SW 1271 (cell line): ENCODE data around the gene MYG1.
A peak's percentile ranks its signal among the peaks of the same experiment; 100 is the strongest.
"Not testable (repeated sequence)": the region's sequence is repeated elsewhere in the genome, so short reads cannot be mapped to it uniquely, and the experiment has no call there.

Experiments
- DNase-seq, 2 experiments: peaks; one replicate each; lab custom pipeline; 2025; lab: John Stamatoyannopoulos, UW

The MYG1 gene

DNA sequence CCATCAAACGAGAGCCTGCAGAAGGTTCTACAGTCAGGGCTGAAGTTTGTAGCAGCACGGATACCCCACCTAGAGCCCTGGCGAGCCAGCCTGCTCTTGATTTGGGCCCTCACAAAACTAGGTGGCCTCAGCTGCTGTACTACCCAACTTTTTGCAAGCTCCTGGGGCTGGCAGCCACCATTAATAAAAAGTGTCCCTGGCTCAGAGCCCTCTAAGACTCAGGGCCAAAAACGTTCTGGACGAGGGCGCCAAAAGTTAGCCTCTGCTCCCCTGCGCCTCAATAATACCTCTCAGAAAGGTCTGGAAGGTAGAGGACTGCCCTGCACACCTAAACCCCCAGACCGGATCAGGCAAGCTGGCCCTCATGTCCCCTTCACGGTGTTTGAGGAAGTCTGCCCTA, 13.0 kb upstream of the MYG1 start:
- DNase-seq = no peak

GRCh38 chr12:53287741-53288216, 11.7 kb upstream of the MYG1 start:
- DNase-seq = peak in 1 of 2 experiments; percentile 53

GRCh38 chr12:53288322-53288721, 11.2 kb upstream of the MYG1 start:
- DNase-seq = no peak

- DNase-seq = no peak
Measured at GRCh38 chr12:53289891-53290290, 9.6 kb upstream of the MYG1 start.

DNA sequence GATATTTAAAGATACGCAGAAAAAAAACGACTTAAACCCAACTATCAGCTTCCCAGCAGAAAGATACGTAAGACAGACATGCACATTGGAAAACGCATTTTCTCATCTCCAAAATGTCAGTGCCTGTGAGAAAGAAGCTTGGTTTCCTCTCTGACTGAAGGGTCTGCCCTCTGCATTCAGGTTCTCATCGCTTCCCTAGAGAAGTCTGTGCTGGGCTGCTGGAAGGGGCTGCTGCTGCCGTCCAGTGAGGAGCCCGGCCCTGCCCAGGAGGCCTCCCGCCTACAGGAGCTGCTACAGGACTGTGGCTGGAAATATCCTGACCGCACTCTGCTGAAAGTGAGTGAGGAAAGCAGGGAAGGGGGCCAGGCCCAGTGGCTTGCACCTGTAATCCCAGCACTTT, 8.8 kb upstream of the MYG1 start:
- DNase-seq = no peak

DNA sequence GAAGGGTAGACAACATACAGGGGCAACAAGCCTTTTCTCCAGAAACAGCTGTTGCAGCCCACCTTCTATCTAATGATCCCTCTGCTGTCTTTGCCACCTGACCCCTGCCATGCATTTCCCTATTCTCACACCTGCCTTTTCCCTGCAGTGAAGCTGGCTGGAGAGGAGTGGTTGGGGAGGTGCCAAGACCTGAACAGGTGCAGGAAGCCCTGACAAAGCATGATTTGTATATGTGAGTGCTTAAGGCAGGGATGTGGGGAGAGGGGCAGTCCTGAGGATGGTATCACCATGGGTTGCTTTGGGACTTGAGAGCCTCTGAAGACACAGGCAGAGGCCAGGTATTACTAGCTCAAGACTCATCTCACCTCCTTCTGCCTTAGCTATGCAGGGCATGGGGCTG, 7.1 kb upstream of the MYG1 start:
- no peak for DNase-seq

DNA sequence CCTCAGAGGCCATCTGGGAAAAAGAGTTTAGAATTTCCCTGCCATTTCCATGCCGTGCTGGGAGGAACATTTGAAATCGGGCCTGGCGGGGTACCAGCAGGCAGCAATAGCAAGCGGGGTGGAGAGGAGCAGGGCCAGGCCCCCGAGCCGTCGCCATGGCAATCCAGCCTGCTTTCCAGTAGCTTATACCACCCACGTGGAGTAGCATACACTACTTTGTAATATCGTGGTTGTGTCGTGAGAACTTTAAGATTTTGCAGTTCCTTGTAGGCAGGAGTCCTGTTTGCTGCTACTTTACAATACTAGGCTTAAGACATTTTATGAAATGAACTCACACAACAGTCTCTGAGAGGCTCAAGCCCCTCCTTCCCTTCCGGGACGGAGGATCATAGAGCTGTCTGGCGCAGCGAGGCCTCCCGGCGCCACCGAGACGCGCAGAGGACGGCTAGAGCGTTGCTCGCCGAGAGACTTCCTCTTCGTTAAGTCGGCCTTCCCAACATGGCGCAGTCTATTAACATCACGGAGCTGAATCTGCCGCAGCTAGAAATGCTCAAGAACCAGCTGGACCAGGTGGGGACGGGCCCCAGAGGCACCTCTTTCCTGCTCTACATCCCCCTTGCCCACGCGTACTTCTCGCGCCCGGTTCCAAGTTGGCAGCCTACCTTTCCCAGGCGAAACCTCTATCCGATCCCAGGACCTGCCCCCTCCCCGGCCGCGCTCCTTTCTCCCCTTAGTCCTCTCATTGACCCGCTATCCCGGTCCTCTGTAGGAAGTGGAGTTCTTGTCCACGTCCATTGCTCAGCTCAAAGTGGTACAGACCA, 4.2 kb upstream of the MYG1 start, which contains the start of gene PFDN5:
TSS of gene PFDN5 (plus strand) at position 473 of the 821 bp plus-strand sequence. CDS start at position 499, 26 bp downstream.
- DNase-seq = peak; percentile 55 to 86

- DNase-seq = no peak
Measured at GRCh38 chr12:53295891-53296219, 3.6 kb upstream of the MYG1 start.

- DNase-seq = not testable (repeated sequence)
Measured at GRCh38 chr12:53297106-53297505, 2.4 kb upstream of the MYG1 start.

- peak in 1 of 2 experiments; percentile 41 for DNase-seq
Measured at GRCh38 chr12:53298164-53298563, 1.3 kb upstream of the MYG1 start.

DNA sequence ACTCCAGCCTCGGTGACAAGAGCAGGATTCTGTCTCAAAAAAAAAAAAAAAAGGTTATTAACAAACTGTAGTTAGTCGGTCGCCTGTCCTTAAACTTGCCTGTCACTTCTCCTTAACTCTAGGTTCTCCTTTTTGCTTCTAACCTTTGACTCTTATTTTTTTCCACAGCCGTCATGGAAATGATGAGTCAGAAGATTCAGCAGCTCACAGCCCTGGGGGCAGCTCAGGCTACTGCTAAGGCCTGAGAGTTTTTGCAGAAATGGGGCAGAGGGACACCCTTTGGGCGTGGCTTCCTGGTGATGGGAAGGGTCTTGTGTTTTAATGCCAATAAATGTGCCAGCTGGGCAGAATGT, 418 bp upstream of the MYG1 start:
- peak; percentile 61 to 69 for DNase-seq

- DNase-seq = no peak
Measured at GRCh38 chr12:53300187-53300586, 692 bp downstream of the MYG1 start.

DNA sequence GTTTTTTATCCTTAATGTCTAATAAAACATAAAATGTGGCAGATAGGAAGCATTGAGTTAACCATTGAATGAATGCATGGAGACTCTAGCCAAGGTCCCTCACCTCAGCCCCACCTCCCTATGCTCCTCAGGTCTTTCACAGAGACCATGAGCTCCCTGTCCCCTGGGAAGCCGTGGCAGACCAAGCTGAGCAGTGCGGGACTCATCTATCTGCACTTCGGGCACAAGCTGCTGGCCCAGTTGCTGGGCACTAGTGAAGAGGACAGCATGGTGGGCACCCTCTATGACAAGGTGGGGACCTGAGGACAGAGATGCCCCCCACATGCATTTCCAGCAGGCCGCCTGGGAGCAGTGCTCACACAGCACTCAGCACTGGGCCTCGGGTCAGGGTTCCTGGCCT, 3.4 kb downstream of the MYG1 start:
- no peak for DNase-seq

DNA sequence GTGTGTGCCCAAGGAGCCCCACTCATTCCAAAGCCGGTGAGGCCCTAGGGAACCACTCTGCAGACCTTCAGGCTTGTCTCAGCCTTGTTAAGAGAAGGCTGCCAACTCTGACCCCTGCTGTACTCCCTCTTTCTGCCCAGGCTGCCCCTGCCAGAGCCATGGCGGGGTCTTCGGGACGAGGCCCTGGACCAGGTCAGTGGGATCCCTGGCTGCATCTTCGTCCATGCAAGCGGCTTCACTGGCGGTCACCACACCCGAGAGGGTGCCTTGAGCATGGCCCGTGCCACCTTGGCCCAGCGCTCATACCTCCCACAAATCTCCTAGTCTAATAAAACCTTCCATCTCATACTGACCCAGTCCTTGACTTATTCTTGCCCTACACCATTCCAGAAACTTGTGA, 7.3 kb downstream of the MYG1 start:
- DNase-seq = no peak

DNA sequence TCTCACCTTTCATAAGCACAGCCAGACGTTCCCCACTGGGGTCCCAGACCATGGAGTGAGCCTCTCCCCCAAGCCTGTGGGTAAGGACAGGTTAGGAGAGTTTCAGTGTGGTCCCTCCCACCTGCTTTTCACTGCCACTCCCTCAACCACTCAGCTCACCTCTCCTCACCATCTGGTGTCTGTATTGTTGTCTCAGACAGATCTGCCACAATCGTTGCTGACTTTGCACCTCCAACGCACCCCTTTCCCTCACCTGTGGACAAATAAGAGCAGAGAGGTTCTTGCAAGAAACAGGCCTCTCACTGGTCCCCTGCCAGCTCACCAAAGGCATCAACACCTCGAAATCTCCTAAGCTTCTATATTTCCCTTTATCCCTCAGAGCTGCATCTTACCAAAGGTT, 8.8 kb downstream of the MYG1 start:
- DNase-seq = no peak

DNA sequence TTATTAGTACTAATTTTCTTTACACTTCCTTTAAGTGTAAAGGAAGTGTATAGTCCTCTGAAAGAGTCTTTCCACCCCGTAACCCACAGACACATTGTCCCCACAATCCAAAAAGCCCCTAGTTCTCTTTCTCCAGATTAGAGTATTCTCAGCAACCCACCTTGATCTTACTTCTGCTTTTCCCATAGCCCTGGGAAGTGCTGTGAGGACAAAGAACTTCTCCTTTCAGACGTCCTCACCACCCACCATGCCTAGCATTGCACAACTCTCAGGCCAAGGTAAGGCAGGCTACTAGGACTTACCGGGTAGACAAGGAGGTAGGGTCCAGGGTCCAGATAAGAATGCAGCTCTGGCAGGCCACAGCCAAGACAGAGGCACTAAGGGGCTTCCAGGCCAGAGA, 14.5 kb downstream of the MYG1 start:
- no peak for DNase-seq

GRCh38 chr12:53320352-53321195, 21.1 kb downstream of the MYG1 start:
- no peak for DNase-seq

DNA sequence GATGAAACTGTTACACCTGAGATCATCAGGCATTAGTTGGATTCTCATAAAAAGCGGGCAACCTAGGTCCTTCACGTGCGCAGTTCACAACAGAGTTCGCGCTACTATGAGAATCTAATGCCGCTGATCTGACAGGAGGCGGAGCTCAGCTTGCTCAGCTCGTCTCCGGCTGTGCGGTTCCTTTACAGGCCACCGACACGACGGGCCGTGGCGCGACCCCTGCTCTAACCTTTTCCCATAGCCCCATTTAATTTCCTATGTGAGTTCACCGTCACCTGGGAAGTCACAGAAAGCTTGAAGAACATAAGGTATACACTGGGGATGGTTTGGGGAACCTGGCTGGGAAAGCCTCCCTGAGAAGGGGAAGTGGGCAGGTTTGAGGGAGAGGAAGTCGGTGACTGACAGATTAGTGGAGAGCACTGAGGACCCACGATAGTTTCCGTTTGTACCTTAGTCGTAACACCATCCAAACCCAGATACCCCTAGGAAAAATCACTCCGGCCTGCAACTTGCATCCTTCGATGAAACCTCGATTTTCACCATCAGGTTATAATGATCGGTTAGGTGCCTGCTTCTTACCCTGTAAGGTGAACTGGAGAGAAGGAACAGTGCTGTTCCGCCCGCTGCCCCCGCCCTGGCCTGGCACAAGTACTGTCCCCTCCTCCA, 24.8 kb downstream of the MYG1 start:
- DNase-seq = no peak

DNA sequence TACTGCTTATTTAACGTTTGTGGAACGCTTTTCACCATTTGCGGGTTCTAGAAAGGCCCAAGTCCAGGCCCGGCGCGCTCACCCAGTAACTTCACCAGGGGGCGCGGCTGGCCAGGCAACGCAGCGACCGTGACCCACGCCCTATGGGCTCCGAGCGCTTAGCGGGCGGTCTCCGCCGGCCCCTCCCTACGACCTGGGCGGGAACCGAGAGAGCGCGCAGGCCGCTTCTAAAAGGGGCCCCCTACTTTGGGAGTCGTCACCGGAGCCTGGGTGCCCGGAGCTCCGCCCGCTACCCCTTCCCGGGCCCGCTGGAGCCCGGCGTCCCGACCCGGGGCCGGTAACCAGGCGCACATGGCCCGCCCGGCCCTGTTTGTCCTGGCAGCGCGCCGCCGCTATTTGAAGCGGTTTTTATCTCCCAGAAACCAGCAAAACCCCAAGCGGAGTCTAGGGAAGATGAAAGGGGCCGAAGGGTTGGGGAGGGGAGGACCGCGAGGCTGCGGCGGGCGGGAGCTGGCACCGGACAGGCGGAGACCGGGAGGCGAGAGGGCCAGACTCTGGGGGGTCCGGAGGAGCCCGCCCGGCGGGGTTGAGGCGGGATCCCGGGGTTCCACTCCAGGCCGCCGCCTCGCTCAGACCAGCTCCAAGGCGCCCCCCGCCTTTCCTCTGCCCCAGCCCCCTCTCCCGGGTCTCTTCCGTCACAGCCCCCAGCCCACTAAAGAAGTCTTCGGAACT, 25.4 kb downstream of the MYG1 start:
- peak; percentile 84 to 90 for DNase-seq

DNA sequence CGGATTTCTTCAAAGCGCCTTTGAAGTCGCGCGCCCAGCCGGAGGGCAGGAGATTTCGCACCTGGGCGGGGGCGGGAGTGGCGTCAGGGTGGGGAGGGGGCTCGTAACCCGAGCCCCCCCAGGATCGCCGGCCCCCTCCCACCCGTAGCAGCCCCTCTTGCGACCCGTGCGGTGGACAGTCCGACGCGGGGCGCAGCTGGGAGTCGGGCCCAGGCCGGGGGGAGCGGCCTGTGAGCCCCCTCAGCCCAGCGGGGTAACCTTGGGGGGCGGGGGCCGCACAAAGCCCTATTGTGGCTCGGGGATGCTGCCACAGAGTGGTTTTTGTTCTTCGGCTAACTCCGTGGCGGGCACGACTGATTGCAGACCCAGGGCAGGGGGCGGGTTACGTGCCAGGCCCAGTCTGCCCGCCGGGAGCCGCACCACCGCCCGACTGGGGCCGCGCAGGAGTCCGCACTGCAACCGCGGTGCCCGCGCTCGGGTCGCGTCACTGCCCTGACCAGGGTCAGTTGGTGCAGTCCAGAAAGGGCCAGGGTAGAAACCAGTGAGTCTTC, 26.1 kb downstream of the MYG1 start:
- DNase-seq = no peak

GRCh38 chr12:53326460-53327185, 27.1 kb downstream of the MYG1 start:
- DNase-seq = no peak
